Measurements from ENCODE around the gene EIF2AK3.

- no peak for TF ChIP-seq CTCF (IDR thresholded peaks at IDR 0.05)
- no peak for TF ChIP-seq ZFX (IDR thresholded peaks at IDR 0.05; ENCODE audit: borderline replicate concordance)
Measured at GRCh38 chr2:88530081-88530480, 97.2 kb downstream of the EIF2AK3 start.
